HEK293 (cell line): Measurements from ENCODE around the gene DHDH.

Source experiments
- CTCF ChIA-PET: fragments of 350-600 bp; formaldehyde crosslinking; extraction: SDS; loops from one replicate; lab custom pipeline; 2021; ENCODE audit warnings: antibody characterized with exemption; lab: Yijun Ruan, JAX
- POLR2A ChIA-PET: fragments of 300-600 bp; formaldehyde crosslinking; extraction: SDS; loops from one replicate; lab custom pipeline; 2020; ENCODE audit warnings: antibody characterized with exemption, inconsistent platforms; lab: Yijun Ruan, JAX
- H3K27ac ChIP-seq: fragments of 200-500 bp; sonication (Bioruptor generic); 2 replicates; pipeline ENCODE4 v1.5.1; 2014; ENCODE audit warnings: low read depth, low read length, control low read depth, inconsistent platforms; ENCODE audit errors: extremely low read depth
- H3K36me3 ChIP-seq, 2 experiments: fragments of 200-500 bp in 1 of 2; sonication (Bioruptor generic) in 1 of 2; 1 replicate in 1 of 2; 2 replicates in 1 of 2; pipeline ENCODE4 v1.5.1; 2014 to 2017; ENCODE audit warnings: inconsistent platforms in 2 of 2, low read length in 2 of 2; ENCODE audit not compliant: control insufficient read depth in 2 of 2, insufficient read depth in 1 of 2
- H3K4me1 ChIP-seq: fragments of 200-500 bp; sonication (Bioruptor generic); 2 replicates; pipeline ENCODE4 v1.5.1; 2014; ENCODE audit warnings: mild to moderate bottlenecking, low read length, inconsistent platforms; ENCODE audit not compliant: control insufficient read depth, insufficient read depth
- H3K4me3 ChIP-seq: 2 replicates; pipeline ENCODE4 v1.5.1; 2011; ENCODE audit warnings: low read depth, mild to moderate bottlenecking, control low read depth, low read length, moderate library complexity
- H3K9me3 ChIP-seq: fragments of 200-500 bp; sonication (Bioruptor generic); 2 replicates; pipeline ENCODE4 v1.5.1; 2014; ENCODE audit warnings: low read depth, low read length, inconsistent platforms; ENCODE audit not compliant: control insufficient read depth, insufficient read depth
- BCL11B ChIP-seq: fragments of 450-650 bp; formaldehyde crosslinking; IDR thresholded peaks from 2 replicates; pipeline ENCODE4 v1.5.1; 2016; ENCODE audit warnings: low read depth, missing biosample characterization, missing genetic modification characterization
- GLI2 ChIP-seq: fragments of 450-650 bp; formaldehyde crosslinking; IDR thresholded peaks from 2 replicates; pipeline ENCODE4; 2017; ENCODE audit warnings: missing biosample characterization, missing genetic modification characterization, low read depth, borderline replicate concordance
- KLF7 ChIP-seq: fragments of 450-650 bp; formaldehyde crosslinking; IDR thresholded peaks from 2 replicates; pipeline ENCODE4 v1.5.1; 2016; ENCODE audit warnings: missing biosample characterization, missing genetic modification characterization, borderline replicate concordance
- KLF8 ChIP-seq: fragments of 450-650 bp; formaldehyde crosslinking; IDR thresholded peaks from 2 replicates; pipeline ENCODE4 v1.5.1; 2016; ENCODE audit warnings: missing biosample characterization, missing genetic modification characterization
- SP2 ChIP-seq: fragments of 450-650 bp; formaldehyde crosslinking; IDR thresholded peaks from 2 replicates; pipeline ENCODE4 v1.5.1; 2016; ENCODE audit warnings: missing biosample characterization, missing genetic modification characterization
- ZFP37 ChIP-seq: fragments of 450-650 bp; formaldehyde crosslinking; IDR thresholded peaks from 2 replicates; pipeline ENCODE4 v1.5.1; 2016; ENCODE audit warnings: missing biosample characterization, missing genetic modification characterization
- ZFP69B ChIP-seq: fragments of 450-650 bp; formaldehyde crosslinking; IDR thresholded peaks from 2 replicates; pipeline ENCODE4 v1.5.1; 2016; ENCODE audit warnings: missing biosample characterization, missing genetic modification characterization
- ZIC2 ChIP-seq: fragments of 450-650 bp; formaldehyde crosslinking; IDR thresholded peaks from 2 replicates; pipeline ENCODE4 v1.5.1; 2016; ENCODE audit warnings: missing biosample characterization, missing genetic modification characterization
- ZNF132 ChIP-seq: fragments of 450-650 bp; formaldehyde crosslinking; IDR thresholded peaks from 2 replicates; pipeline ENCODE4 v1.5.1; 2017; ENCODE audit warnings: missing biosample characterization, missing genetic modification characterization, borderline replicate concordance
- ZNF133 ChIP-seq: fragments of 450-650 bp; formaldehyde crosslinking; IDR thresholded peaks from 2 replicates; pipeline ENCODE4 v1.5.1; 2016; ENCODE audit warnings: missing biosample characterization, missing genetic modification characterization
- ZNF138 ChIP-seq: fragments of 450-650 bp; formaldehyde crosslinking; IDR thresholded peaks from 2 replicates; pipeline ENCODE4 v1.5.1; 2016; ENCODE audit warnings: missing biosample characterization, missing genetic modification characterization, borderline replicate concordance
- ZNF174 ChIP-seq: fragments of 450-650 bp; formaldehyde crosslinking; IDR thresholded peaks from 2 replicates; pipeline ENCODE4 v1.5.0; 2017; ENCODE audit warnings: missing biosample characterization, mild to moderate bottlenecking, missing genetic modification characterization
- ZNF175 ChIP-seq: fragments of 450-650 bp; formaldehyde crosslinking; IDR thresholded peaks from 2 replicates; pipeline ENCODE4 v1.5.1; 2016; ENCODE audit warnings: missing biosample characterization, missing genetic modification characterization
- ZNF19 ChIP-seq: fragments of 450-650 bp; formaldehyde crosslinking; IDR thresholded peaks from 2 replicates; pipeline ENCODE4; 2016; ENCODE audit warnings: missing biosample characterization, missing genetic modification characterization, low read depth
- ZNF214 ChIP-seq: fragments of 450-650 bp; formaldehyde crosslinking; IDR thresholded peaks from 2 replicates; pipeline ENCODE4 v1.5.1; 2017; ENCODE audit warnings: missing biosample characterization, mild to moderate bottlenecking, missing genetic modification characterization, borderline replicate concordance
- ZNF223 ChIP-seq: fragments of 450-650 bp; formaldehyde crosslinking; IDR thresholded peaks from 2 replicates; pipeline ENCODE4 v1.5.1; 2016; ENCODE audit warnings: missing biosample characterization, missing genetic modification characterization
- ZNF311 ChIP-seq: fragments of 450-650 bp; formaldehyde crosslinking; IDR thresholded peaks from 2 replicates; pipeline ENCODE4 v1.5.1; 2017; ENCODE audit warnings: missing biosample characterization, missing genetic modification characterization, borderline replicate concordance
- ZNF433 ChIP-seq: fragments of 450-650 bp; formaldehyde crosslinking; IDR thresholded peaks from 2 replicates; pipeline ENCODE4 v1.5.1; 2016; ENCODE audit warnings: missing biosample characterization, missing genetic modification characterization, low read depth
- ZNF473 ChIP-seq: fragments of 450-650 bp; formaldehyde crosslinking; IDR thresholded peaks from 2 replicates; pipeline ENCODE4 v1.5.1; 2017; ENCODE audit warnings: missing biosample characterization, missing genetic modification characterization
- ZNF530 ChIP-seq: fragments of 450-650 bp; formaldehyde crosslinking; IDR thresholded peaks from 2 replicates; pipeline ENCODE4 v1.5.1; 2016; ENCODE audit warnings: low read depth, missing biosample characterization, missing genetic modification characterization
- ZNF544 ChIP-seq: fragments of 450-650 bp; formaldehyde crosslinking; IDR thresholded peaks from 2 replicates; pipeline ENCODE4 v1.5.0; 2017; ENCODE audit warnings: missing biosample characterization, missing genetic modification characterization
- ZNF610 ChIP-seq: fragments of 450-650 bp; formaldehyde crosslinking; IDR thresholded peaks from 2 replicates; pipeline ENCODE4 v1.5.1; 2016; ENCODE audit warnings: missing biosample characterization, missing genetic modification characterization, borderline replicate concordance
- ZNF626 ChIP-seq: fragments of 450-650 bp; sonication (Bioruptor Pico); formaldehyde crosslinking; IDR thresholded peaks from 2 replicates; pipeline ENCODE4 v1.5.1; 2018; ENCODE audit warnings: missing biosample characterization, missing genetic modification characterization, inconsistent platforms
- ZNF629 ChIP-seq: fragments of 450-650 bp; formaldehyde crosslinking; IDR thresholded peaks from 2 replicates; pipeline ENCODE4 v1.5.1; 2017; ENCODE audit warnings: missing biosample characterization, missing genetic modification characterization
- ZNF701 ChIP-seq: fragments of 450-650 bp; formaldehyde crosslinking; IDR thresholded peaks from 2 replicates; pipeline ENCODE4 v1.5.1; 2016; ENCODE audit warnings: missing biosample characterization, missing genetic modification characterization
- ZNF707 ChIP-seq: fragments of 450-650 bp; formaldehyde crosslinking; IDR thresholded peaks from 2 replicates; pipeline ENCODE4 v1.5.1; 2016; ENCODE audit warnings: missing biosample characterization, missing genetic modification characterization
- ZNF776 ChIP-seq: fragments of 450-650 bp; formaldehyde crosslinking; IDR thresholded peaks from 2 replicates; pipeline ENCODE4 v1.5.0; 2017; ENCODE audit warnings: missing biosample characterization, missing genetic modification characterization, borderline replicate concordance
- TF ChIP-seq, protein P1 (sequence below): fragments of 450-650 bp; formaldehyde crosslinking; IDR thresholded peaks from 2 replicates; pipeline ENCODE4 v1.5.1; 2016; ENCODE audit warnings: missing biosample characterization, missing genetic modification characterization
- TF ChIP-seq, protein P2 (sequence below): fragments of 450-650 bp; formaldehyde crosslinking; IDR thresholded peaks from 2 replicates; pipeline ENCODE4 v1.5.1; 2017; ENCODE audit warnings: missing biosample characterization, missing genetic modification characterization
- TF ChIP-seq, protein P3 (sequence below): fragments of 450-650 bp; formaldehyde crosslinking; IDR thresholded peaks from 2 replicates; pipeline ENCODE4 v1.5.0; 2017; ENCODE audit warnings: missing biosample characterization, missing genetic modification characterization, borderline replicate concordance

The DHDH gene

DNA sequence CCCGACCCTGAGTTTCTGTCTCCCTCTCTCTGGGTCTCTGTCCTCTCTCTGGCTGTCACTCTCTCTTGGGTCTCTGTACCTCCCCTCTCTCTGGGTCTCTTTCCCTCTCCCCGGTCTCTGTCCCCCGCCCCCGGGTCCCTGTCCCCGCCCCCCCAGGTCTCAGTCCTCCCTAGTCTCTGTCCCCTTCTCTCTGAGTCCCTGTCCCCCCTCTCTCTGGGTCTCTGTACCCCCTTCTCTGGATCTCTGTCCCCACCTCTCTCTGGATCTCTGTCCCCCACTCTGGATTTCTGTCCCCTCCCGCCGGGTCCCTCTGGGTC lies 29.3 kb downstream of the DHDH start (continued):
- TF ChIP-seq ZNF433 (no peak), KLF8 (tag by site-specific recombination) (no peak), ZNF214 (tag by site-specific recombination) (no peak), ZNF610 (tag by site-specific recombination) (no peak), ZNF175 (tag by site-specific recombination) (no peak)

DNA sequence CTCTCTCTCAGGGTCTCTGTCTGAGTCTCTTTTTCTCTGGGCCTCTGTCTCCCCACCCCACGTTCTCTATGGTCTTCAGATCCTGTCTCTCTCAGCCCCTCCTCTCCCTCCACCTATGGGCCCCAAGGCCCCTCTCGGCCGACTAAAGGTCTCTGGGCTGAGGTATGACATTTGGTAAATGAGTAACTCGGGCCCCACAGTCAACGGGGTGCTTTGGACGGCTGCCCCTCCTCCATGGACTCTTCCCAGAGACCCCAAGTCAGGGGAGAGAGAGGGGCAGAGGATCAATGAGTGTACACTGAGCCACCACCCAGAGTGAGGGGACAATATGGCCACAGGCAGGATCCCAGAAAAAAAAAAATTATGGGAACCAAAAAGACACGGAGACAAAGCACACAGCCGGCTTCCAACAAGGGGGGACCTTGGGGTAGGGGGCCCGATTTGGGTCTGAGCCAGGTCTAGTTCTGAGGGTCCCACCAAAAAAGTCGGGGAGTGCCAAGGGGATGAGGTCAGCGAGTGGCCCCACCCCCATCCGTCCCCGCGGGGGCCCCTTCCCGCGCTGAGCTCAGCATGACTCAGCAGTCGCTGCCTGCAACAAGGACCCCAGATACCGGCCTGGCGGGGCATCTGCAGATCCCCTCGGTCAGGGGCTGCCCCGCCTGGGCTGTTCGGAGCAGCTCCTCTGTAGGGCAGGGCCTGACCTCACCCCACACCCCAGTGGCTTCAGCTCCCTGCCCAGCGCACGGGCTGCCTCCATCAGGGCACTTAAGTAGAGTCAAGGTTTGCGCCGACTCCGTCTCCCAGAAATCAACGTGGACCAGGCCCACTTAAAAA lies 30.1 kb downstream of the DHDH start:
- CTCF ChIA-PET = interaction anchor here (0.6 to 1.4 kb wide), 5 partner anchors 30 to 123 kb away, joined by 3 to 5 read pairs (median 4); partner anchors contain the start of genes GYS1 and RUVBL2
- Histone ChIP-seq H3K4me1 (peaks cover 20% of the 10 kb centered on the region), H3K36me3 (peaks cover 2 to 40% of the 10 kb centered on the region in 2 experiments; a peak in 2 of 3 replicates), H3K27ac (peak overlapping the region; percentile 82), H3K4me3 (no peak overlapping the region), H3K9me3 (no peaks in the 10 kb centered on the region)
- POLR2A ChIA-PET = interaction anchor here (0.5 to 3.2 kb wide), 9 partner anchors 9 to 471 kb away, joined by 3 to 16 read pairs (median 5); partner anchors contain the start of genes BAX, GYS1, NUCB1 and PPP1R15A
- TF ChIP-seq ZNF473 (tag by site-specific recombination) (no peak), ZNF133 (tag by site-specific recombination) (no peak), GLI2 (tag by site-specific recombination) (no peak), ZFP37 (tag by site-specific recombination) (peak; percentile 87), ZIC2 (tag by site-specific recombination) (peak; percentile 97), SP2 (tag by site-specific recombination) (peak; percentile 29; the same call in 1 of the 2 replicates), KLF7 (tag by site-specific recombination) (no peak; the same call in 1 of the 2 replicates), ZNF707 (tag by site-specific recombination) (no peak), ZNF629 (tag by site-specific recombination) (peak; percentile 89), ZNF311 (no peak), ZNF19 (no peak), ZNF223 (peak; percentile 55; the same call in 1 of the 2 replicates), ZNF530 (tag by site-specific recombination) (no peak), ZNF132 (tag by site-specific recombination) (no peak), ZNF626 (tag by site-specific recombination) (no peak), ZNF138 (tag by site-specific recombination) (no peak), ZNF776 (tag by site-specific recombination) (no peak), ZNF701 (tag by site-specific recombination) (no peak), ZNF174 (tag by site-specific recombination) (no peak), BCL11B (tag by site-specific recombination) (peak; percentile 85), ZNF544 (no peak), ZFP69B (tag by site-specific recombination) (peak; percentile 97)
- TF ChIP-seq, protein P1, sequence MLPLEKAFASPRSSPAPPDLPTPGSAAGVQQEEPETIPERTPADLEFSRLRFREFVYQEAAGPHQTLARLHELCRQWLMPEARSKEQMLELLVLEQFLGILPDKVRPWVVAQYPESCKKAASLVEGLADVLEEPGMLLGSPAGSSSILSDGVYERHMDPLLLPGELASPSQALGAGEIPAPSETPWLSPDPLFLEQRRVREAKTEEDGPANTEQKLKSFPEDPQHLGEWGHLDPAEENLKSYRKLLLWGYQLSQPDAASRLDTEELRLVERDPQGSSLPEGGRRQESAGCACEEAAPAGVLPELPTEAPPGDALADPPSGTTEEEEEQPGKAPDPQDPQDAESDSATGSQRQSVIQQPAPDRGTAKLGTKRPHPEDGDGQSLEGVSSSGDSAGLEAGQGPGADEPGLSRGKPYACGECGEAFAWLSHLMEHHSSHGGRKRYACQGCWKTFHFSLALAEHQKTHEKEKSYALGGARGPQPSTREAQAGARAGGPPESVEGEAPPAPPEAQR = peak; percentile 63; the same call in 1 of the 2 replicates
- TF ChIP-seq, protein P2, sequence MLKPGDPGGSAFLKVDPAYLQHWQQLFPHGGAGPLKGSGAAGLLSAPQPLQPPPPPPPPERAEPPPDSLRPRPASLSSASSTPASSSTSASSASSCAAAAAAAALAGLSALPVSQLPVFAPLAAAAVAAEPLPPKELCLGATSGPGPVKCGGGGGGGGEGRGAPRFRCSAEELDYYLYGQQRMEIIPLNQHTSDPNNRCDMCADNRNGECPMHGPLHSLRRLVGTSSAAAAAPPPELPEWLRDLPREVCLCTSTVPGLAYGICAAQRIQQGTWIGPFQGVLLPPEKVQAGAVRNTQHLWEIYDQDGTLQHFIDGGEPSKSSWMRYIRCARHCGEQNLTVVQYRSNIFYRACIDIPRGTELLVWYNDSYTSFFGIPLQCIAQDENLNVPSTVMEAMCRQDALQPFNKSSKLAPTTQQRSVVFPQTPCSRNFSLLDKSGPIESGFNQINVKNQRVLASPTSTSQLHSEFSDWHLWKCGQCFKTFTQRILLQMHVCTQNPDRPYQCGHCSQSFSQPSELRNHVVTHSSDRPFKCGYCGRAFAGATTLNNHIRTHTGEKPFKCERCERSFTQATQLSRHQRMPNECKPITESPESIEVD (tag by site-specific recombination) = no peak
- TF ChIP-seq, protein P3, sequence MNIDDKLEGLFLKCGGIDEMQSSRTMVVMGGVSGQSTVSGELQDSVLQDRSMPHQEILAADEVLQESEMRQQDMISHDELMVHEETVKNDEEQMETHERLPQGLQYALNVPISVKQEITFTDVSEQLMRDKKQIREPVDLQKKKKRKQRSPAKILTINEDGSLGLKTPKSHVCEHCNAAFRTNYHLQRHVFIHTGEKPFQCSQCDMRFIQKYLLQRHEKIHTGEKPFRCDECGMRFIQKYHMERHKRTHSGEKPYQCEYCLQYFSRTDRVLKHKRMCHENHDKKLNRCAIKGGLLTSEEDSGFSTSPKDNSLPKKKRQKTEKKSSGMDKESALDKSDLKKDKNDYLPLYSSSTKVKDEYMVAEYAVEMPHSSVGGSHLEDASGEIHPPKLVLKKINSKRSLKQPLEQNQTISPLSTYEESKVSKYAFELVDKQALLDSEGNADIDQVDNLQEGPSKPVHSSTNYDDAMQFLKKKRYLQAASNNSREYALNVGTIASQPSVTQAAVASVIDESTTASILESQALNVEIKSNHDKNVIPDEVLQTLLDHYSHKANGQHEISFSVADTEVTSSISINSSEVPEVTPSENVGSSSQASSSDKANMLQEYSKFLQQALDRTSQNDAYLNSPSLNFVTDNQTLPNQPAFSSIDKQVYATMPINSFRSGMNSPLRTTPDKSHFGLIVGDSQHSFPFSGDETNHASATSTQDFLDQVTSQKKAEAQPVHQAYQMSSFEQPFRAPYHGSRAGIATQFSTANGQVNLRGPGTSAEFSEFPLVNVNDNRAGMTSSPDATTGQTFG (tag by site-specific recombination) = no peak
